Stimulated activated CD4-positive, alpha-beta T cell treated with anti-CD3 and anti-CD28 coated beads, TNF-alpha, amount 100 ng/mL, for 24 hours (primary cell): ENCODE measurements around the gene CRYL1.

Experiments used
- DNase-seq, 3 experiments: peaks; one replicate each; pipeline ENCODE4 v3.0.0-alpha.2; 2020; ENCODE audit warnings: low read depth in 3 of 3

The CRYL1 gene

DNA sequence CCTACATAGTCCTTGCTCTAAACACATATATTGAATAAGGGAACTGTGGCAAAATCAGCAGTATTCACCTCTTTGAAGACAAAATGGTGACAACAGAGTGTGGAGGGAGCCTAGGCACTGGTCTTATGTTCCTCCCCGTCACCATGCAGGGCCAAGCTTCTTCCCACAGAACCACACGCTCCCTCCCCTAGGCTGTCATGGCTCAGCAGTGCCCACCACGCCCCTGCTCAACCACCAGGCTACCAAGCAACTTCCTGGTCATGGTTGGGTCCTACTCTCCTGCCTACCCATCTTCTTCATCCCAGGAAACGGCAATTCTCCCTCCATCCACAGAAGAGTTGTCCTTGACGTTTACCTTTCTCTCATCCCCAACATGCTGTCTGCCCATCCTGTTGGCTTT, 126.1 kb downstream of the CRYL1 start:
- no peak for DNase-seq

- DNase-seq: no peak
Observed at GRCh38 chr13:20398459-20398858, 127.2 kb downstream of the CRYL1 start.

DNA sequence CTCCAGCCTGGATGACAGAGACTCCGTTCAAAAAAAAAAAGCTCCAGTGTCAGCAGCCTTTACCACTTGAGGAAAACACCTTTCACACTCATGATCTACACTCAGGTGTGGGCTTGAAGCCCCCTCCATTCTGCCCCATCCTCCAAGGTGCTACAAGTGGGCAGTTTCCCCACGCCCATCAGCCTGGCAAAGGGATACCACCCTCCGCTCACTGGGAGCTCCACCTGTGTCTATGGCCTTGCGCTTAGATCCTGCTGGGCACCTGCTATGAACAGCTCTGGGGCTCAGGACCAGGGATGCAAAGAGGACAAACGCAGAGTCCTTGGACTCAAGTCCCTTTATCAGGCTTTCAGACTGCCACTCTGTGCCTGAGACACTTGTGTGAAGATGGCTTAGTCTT, 127.8 kb downstream of the CRYL1 start:
- DNase-seq: no peak

GRCh38 chr13:20395061-20395916, 130.4 kb downstream of the CRYL1 start:
- DNase-seq: no peak

- no peak for DNase-seq
Observed at GRCh38 chr13:20394506-20394905, 131.2 kb downstream of the CRYL1 start.

GRCh38 chr13:20394169-20394501, 131.5 kb downstream of the CRYL1 start:
- no peak for DNase-seq

- DNase-seq: no peak
Observed at GRCh38 chr13:20393273-20394168, 132.1 kb downstream of the CRYL1 start.

DNA sequence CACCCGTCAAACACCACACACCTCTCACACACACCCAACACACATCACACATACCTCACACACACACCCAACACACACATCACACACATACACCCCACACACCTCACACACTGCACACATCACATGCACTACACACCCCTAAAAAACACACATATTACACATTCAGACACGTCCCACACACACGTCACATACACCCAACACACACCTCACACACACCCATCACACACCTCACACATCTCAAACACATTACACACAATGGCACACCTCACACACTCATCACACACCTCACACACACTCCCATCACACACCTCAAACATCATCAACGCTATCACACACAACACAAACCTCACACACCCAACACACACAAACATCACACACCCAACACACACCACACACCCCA, 133.1 kb downstream of the CRYL1 start:
- DNase-seq: no peak

GRCh38 chr13:20391597-20392452, 133.8 kb downstream of the CRYL1 start:
- no peak for DNase-seq

DNA sequence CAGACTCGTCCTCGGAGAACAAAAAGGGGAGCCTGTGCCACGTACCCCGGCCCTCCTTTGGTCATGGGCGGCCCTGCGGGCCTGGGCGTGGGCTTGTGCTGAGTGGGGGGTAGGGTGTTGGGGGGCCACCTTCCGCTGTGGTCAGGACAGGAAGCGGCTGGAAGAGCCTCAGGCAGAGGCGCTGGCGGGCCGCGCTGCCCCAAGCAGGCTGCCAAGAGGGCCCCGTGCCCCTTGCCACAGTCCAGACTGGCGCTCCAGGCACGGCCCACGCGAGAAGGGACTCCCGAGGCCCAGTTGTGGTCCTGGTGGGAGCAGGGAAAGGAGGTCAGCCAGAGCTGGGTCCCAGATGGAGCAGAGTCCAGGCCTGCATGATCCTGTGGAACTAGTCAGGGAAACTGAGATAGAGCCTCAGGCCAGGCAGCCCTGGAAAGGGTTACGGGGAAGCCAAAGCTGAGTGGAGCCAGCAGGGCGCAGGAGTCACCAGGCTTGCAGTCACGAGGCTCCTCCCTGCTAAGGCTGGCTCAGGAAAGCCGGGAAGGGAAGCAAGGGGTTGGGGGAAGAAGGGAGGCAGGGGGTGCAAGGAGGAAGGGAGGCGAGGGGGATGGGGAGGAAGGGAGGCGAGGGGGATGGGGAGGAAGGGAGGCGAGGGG, 135.0 kb downstream of the CRYL1 start:
- no peak for DNase-seq

- DNase-seq: no peak
Observed at GRCh38 chr13:20389696-20390525, 135.7 kb downstream of the CRYL1 start.

- no peak for DNase-seq
Observed at GRCh38 chr13:20388184-20388583, 137.5 kb downstream of the CRYL1 start.

GRCh38 chr13:20387441-20387971, 138.2 kb downstream of the CRYL1 start:
- no peak for DNase-seq

DNA sequence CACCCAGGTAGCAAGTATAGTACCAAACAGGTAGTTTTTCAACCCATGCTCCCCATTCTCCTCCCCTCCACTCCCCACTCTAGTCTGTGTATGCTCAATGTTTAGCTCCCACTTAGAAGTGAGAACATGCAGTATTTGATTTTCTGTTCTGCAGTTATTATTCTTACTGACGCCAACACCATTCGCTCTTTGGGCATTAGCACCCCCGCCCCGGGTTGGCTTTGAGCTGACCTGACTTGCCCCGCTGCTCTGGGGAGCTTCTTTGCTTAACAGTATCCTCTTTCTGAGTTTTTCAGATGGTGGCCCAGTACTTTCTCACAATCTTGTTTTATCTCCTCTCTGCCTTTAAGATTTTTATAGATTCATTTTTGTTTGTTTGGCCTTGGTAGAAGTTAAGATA, 138.7 kb downstream of the CRYL1 start:
- no peak for DNase-seq

- no peak for DNase-seq
Observed at GRCh38 chr13:20383058-20383457, 142.6 kb downstream of the CRYL1 start.

DNA sequence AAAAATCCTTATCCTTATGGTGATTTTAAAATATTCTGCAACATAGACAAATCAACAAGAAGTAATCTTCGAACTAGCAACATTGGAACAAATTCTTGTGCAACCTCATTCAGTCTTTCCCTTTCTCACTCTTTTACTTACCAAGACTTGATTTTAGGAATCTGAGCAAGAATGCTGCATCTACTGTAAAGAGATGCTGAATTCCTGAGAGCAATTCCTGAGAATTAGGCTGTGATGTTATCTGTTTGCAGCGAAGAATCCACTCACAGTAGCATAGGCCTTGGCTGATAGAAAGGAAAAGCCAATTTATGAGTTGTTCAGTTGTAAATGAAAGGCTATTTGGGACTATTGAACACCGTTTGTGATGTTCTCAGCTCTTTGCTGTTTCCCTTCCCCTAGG, 144.3 kb downstream of the CRYL1 start:
- DNase-seq: no peak

DNA sequence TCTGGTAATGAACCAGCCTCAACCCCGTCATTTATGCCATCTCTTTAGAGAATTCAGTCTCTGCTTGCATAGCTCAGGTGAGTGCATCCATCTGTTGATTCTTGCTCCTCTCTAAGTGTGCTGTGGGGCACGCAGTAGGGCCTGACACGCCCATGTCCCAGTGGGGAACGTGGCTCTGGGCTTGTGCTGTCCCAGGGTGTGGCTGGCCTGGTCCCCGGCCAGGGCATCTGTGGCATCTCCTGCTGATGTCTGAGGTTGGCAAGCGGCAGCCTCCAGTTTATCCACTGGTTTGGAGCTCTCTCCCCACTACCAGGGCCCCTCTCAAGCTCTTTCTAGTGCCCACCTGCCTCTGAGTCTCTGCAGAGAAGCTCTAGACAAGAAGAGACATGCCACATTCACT, 146.9 kb downstream of the CRYL1 start:
- DNase-seq: no peak

GRCh38 chr13:20377720-20378119, 147.9 kb downstream of the CRYL1 start:
- DNase-seq: no peak

- DNase-seq: no peak
Observed at GRCh38 chr13:20375871-20376270, 149.8 kb downstream of the CRYL1 start.

DNA sequence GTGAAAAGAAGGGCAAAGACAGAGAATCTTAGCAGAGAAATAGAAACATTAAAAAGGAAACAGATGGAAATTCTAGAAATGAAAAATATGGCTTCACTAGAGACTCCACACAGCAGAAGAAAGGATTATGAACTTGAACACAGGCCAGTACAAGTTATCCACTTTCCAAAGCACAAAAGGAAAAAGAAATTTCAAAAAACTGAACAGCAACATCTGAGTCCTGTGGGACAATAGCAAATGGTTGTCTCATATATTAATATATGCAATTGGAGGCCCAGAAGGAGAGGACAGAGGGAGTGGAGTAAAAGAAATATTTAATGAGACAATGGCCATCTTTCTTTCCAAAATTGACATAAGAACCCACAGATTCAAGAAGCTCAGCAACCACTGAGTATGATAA, 151.8 kb downstream of the CRYL1 start:
- DNase-seq: no peak
